HEK293 (cell line): ENCODE measurements around the gene SEMA4D.

Experiments used
- ZNF416 ChIP-seq: fragments of 450-650 bp; formaldehyde crosslinking; IDR thresholded peaks from 2 replicates; pipeline ENCODE4 v1.5.1; 2016; ENCODE audit warnings: missing biosample characterization, missing genetic modification characterization
- ZNF560 ChIP-seq: fragments of 450-650 bp; formaldehyde crosslinking; IDR thresholded peaks from 2 replicates; pipeline ENCODE4 v1.5.1; 2017; ENCODE audit warnings: missing biosample characterization, missing genetic modification characterization, borderline replicate concordance

- no peak for TF ChIP-seq ZNF560 (tag by site-specific recombination)
- TF ChIP-seq ZNF416: no peak
Observed at GRCh38 chr9:89366711-89367110, 131.2 kb downstream of the SEMA4D start.
